Ovary (tissue), 3 donors: Measurements from ENCODE around the gene GFRA1.

Experiments
- CTCF ChIP-seq, 3 donors: fragments of 450-650 bp in 2 of 3; fragments of 200-600 bp in 1 of 3; IDR thresholded peaks; one replicate each; pipeline versions ENCODE4 v1.5.1 to v1.8.0; 2016 to 2022; ENCODE audit warnings: antibody characterized with exemption in 3 of 3, mild to moderate bottlenecking in 1 of 3
- EP300 ChIP-seq: sonication (generic); formaldehyde crosslinking; IDR thresholded peaks from one replicate; pipeline ENCODE4 v1.6.1; 2017; ENCODE audit warnings: antibody characterized with exemption
- POLR2A ChIP-seq: fragments of 450-650 bp; IDR thresholded peaks from one replicate; pipeline ENCODE4 v1.6.1; 2017; ENCODE audit warnings: antibody characterized with exemption, mild to moderate bottlenecking, moderate library complexity
- donor health status: DM: no; HTN: no; CAD: no.

GRCh38 chr10:116045366-116046356 lies 227.3 kb downstream of the GFRA1 start:
- no peak for TF ChIP-seq EP300
- no peak for TF ChIP-seq CTCF (IDR thresholded peaks at IDR 0.05)
- no peak for TF ChIP-seq POLR2A
